SK-N-SH treated with all-trans-retinoic acid at 6 μM for 48 hours (cell line): ENCODE measurements around the gene TXNDC5.

Source experiments
- TF ChIP-seq, protein P1 (sequence below): fragments of 250-450 bp; sonication (Bioruptor Pico); IDR thresholded peaks from 2 replicates; pipeline ENCODE4 v1.5.1; 2021; ENCODE audit warnings: mild to moderate bottlenecking, moderate library complexity
- TF ChIP-seq, protein P2 (sequence below): fragments of 250-450 bp; sonication (Bioruptor Pico); IDR thresholded peaks from 2 replicates; pipeline ENCODE4 v1.8.0; 2020; ENCODE audit warnings: mild to moderate bottlenecking, moderate library complexity, borderline replicate concordance

DNA sequence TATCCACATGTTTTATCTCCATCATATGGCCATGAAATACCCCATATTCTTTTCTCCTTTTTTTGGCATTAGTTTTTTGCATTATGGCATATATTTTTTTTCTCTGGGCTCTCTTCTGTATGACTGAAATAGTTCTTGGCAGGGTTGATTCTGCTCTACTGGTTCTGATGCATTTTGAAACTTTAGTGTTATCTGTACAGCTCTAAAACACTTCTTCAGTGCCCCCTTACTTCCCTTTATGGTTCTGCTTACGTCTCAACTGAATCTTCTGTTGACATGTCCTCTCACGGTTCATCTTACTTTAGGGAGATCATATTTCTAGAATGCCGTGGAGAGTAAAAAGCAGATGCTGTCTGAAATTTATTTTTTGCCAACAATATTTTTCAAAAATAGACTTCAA is 23.2 kb upstream of the TXNDC5 start:
- TF ChIP-seq, protein P1, sequence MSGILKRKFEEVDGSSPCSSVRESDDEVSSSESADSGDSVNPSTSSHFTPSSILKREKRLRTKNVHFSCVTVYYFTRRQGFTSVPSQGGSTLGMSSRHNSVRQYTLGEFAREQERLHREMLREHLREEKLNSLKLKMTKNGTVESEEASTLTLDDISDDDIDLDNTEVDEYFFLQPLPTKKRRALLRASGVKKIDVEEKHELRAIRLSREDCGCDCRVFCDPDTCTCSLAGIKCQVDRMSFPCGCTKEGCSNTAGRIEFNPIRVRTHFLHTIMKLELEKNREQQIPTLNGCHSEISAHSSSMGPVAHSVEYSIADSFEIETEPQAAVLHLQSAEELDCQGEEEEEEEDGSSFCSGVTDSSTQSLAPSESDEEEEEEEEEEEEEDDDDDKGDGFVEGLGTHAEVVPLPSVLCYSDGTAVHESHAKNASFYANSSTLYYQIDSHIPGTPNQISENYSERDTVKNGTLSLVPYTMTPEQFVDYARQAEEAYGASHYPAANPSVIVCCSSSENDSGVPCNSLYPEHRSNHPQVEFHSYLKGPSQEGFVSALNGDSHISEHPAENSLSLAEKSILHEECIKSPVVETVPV (CRISPR knock-in tag): no peak
- TF ChIP-seq, protein P2, sequence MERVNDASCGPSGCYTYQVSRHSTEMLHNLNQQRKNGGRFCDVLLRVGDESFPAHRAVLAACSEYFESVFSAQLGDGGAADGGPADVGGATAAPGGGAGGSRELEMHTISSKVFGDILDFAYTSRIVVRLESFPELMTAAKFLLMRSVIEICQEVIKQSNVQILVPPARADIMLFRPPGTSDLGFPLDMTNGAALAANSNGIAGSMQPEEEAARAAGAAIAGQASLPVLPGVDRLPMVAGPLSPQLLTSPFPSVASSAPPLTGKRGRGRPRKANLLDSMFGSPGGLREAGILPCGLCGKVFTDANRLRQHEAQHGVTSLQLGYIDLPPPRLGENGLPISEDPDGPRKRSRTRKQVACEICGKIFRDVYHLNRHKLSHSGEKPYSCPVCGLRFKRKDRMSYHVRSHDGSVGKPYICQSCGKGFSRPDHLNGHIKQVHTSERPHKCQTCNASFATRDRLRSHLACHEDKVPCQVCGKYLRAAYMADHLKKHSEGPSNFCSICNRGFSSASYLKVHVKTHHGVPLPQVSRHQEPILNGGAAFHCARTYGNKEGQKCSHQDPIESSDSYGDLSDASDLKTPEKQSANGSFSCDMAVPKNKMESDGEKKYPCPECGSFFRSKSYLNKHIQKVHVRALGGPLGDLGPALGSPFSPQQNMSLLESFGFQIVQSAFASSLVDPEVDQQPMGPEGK (CRISPR knock-in tag): no peak
